ENCODE results near the gene BLOC1S2.

DNA sequence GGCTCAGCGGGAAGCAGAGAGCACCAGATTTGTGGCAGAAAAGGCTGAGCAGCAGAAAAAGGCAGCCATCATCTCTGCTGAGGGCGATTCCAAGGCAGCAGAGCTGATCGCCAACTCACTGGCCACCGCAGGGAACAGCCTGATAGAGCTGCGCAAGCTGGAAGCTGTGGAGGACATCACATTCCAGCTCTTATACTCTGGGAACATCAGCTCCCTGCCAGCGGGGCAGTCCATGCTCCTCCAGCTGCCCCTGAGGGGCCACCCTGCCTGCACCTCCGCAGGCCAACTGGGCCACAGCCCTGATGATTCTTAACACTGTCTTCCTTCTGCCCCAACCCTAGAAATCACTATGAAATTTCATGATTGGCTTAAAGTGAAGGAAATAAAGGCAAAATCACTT, 37.7 kb downstream of the BLOC1S2 start:
- TF ChIP-seq YY1 (IDR thresholded peaks at IDR 0.05; ENCODE audit: insufficient read depth, insufficient read length) (no peak), SUZ12 (IDR thresholded peaks at IDR 0.05; ENCODE audit: extremely low read depth, insufficient read depth, insufficient read length) (no peak), ZNF274 (IDR thresholded peaks at IDR 0.05; ENCODE audit: low read depth, low read length) (no peak)

Measured in NT2/D1 (cell line).